GM19328 (cell line): ENCODE measurements around the gene NDUFS2.

ENCODE experiments used
- ATAC-seq: cut with Tn5 transposase; IDR thresholded peaks from one replicate; pipeline ENCODE4 v1.9.1; 2021; ENCODE audit warnings: mild to moderate bottlenecking, moderate library complexity; ENCODE audit not compliant: unreplicated experiment

Gene NDUFS2

DNA sequence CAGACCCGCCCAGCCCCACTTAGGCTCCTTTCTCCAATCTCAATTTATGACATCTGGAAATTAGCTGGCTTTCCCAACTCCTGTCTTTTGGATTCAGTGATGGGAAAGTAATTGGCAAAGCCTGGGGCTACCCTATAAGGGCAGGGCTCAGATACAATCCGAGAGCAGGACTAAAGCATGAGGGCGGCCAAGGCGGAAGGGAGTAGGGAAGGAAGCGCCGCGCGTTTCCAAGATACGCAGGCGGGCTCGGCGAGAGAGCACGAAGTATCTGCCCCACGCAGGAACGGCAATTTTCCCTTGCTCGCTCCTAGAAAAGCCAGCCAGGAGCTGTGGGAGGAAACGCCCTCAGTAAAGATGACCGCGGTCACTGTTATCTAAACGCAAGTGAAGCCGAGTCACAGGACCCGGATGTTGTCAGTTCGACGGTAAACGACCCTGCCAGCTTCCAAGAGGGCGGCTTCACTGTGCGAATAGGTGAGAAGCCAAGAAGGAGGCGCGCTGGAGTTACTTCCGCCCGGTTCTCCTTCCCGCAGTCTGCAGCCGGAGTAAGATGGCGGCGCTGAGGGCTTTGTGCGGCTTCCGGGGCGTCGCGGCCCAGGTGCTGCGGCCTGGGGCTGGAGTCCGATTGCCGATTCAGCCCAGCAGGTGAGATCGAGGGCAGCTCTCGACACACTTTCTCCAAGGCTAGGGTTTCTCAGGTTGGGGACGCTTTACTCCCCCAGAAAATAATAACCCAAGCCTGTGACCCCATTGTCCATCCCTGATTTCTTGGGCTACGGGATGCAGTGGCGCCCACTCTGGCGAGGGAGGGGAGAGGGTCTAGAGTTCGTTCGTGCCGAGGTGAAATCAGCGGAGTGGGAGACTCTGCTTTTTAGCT lies at the start of gene NDUFS2:
NDUFS2 (plus strand) TSS at position 532 of the 877 bp plus-strand sequence; CDS start at position 551, 19 bp downstream.
- ATAC-seq, result peak; percentile 94

DNA sequence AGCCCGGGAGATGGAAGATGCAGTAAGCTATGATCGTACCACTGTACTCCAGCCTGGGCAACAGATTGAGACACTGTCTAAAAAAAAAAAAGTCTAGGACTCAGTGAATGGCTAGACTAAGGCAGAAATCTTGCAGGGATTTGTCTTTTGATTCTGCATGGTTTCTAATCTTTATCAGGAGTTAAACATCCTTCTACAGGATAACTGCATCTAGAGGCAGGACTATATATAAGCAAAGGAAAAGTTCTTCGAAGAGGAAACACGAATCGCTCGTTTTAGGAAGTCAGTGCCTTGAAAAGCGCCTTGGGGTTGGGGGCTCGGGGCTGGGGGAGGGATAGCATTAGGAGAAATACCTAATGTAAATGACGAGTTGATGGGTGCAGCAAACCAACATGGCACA lies 49.0 kb upstream of the NDUFS2 start:
- ATAC-seq, result no peak

DNA sequence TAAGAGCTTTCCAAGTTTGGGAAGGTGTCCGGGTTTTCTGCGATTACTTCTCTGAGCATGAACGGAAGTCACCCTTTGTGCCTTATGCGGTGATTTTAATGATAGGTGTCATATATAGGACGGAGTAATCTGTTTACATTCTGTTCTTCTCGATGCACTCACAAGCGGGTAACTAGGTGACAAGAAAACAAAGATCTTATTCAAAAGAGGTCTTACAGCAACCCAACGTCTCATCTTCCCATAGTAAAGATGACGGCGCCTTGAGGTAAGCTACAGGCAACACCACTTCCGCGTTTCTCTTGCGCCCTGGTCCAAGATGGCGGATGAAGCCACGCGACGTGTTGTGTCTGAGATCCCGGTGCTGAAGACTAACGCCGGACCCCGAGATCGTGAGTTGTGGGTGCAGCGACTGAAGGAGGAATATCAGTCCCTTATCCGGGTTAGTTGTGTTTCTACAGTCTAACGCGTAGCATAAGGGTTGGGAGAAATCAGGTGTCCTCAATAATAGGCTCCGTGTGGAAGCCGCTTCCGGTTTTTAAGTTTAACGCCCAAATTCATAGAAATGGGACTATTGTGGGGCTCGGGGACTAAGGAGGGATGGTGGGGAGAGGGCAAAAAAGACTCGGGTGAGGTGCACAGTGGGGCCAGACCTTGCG lies 48.4 kb upstream of the NDUFS2 start, which contains the start of gene UFC1:
UFC1 (plus strand) TSS at position 297 of the 656 bp plus-strand sequence; CDS start at position 317, 20 bp downstream.
- peak; percentile 82 for ATAC-seq

DNA sequence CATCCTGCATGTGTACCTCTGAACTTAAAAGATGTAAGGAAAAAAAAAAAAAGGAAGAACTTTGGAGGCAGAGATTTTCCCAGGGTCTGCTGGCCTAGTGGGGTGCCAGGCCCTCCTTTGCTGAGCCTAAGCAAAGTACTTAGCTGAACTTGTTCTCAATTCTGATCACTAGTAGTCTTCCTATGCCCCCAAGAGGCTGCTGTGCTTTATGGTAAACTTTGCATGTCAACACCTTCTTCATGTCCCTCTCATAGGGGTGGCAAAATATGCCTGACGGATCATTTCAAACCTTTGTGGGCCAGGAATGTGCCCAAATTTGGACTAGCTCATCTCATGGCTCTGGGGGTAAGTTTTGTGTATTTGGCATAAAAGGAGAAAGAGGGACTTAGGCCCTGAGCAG lies 44.3 kb upstream of the NDUFS2 start:
- no peak for ATAC-seq

DNA sequence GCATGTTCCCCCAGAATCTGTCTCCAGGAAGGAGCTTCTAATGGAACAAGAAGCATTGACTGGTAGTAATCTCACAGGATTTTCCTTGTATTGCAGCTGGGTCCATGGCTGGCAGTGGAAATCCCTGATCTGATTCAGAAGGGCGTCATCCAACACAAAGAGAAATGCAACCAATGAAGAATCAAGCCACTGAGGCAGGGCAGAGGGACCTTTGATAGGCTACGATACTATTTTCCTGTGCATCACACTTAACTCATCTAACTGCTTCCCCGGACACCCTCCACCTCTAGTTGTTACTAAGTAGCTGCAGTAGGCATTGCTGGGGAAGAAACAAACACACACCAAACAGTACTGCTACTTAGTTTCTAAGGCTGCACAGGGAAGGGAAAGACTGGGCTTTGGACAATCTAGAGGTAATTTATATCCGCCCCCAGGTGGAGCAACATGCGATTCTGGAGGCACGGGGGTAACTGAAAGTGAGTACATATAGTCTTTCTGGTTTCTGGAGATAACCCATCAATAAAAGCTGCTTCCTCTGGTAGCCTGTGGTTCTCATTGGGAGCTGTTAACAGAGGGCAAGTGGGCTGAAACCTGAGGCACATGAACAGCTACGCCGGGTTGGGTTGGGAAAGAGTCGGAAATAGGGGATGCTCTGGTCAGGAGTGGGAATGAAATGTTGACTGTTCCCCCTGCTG lies 43.7 kb upstream of the NDUFS2 start:
- no peak for ATAC-seq

DNA sequence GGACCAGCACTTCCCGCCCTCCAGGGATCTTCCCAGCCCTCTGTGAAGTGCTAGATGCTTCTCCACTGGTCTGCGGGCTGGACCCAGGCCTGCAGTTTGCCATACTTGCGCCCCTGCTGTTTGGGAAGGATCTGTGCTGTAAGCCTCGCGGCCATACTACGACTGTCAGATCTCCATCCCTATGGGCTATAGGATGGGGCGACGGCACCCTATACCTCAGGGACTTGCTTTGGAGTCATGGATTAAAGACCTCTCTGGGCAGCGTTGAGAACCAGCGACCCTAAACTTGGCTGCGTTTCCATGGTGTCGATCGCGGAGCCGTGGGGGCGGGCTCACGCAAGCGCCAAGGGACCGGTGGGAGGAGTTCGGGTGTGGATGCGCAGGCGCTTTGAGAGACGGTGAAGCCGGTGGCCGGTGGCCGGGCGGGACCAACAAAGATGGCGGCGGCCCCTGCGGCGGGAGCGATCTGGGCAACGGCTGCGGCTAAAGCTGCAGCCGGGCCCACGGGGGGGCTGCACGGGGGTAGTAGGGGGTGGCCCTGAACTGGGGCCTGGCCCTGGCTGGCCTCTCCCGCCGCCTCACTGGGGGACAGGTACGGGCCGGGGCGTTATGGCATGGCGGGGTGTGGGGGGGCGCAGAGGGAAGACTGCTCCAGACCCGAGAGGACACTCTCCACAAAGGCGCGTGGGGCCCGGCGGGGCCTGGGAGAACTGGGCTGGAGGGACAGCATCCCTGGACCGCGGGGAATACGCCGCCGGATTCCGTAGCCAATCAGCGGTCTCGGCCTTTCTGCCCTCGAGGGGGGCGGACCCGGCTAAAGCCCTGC lies 42.9 kb upstream of the NDUFS2 start, which contains the start of gene USP21:
USP21 (plus strand) TSS at position 414 of the 826 bp plus-strand sequence. CDS start 1,141 bp downstream, outside the sequence.
- peak; percentile 79 for ATAC-seq

DNA sequence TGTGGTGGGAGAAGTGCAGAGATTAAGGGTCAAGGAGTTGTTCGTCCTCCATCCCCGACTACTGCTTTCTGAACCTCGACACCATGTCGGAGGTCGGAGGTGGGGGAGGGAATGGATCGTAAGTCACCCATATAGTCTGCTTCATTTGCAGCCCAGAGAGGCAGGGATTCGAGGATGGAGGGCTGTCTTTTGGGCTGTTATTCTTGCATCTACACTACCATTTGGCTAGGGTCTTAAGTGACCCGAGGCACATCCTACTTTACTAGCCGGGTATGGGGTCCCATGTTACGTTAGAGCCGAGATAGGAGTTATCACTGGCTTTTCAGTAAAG lies 42.3 kb upstream of the NDUFS2 start:
- ATAC-seq, result no peak

DNA sequence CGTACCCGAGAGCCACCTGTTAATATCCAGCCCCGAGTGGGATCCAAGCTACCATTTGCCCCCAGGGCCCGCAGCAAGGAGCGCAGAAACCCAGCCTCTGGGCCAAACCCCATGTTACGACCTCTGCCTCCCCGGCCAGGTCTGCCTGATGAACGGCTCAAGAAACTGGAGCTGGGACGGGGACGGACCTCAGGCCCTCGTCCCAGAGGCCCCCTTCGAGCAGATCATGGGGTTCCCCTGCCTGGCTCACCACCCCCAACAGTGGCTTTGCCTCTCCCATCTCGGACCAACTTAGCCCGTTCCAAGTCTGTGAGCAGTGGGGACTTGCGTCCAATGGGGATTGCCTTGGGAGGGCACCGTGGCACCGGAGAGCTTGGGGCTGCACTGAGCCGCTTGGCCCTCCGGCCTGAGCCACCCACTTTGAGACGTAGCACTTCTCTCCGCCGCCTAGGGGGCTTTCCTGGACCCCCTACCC lies 41.5 kb upstream of the NDUFS2 start:
- no peak for ATAC-seq

DNA sequence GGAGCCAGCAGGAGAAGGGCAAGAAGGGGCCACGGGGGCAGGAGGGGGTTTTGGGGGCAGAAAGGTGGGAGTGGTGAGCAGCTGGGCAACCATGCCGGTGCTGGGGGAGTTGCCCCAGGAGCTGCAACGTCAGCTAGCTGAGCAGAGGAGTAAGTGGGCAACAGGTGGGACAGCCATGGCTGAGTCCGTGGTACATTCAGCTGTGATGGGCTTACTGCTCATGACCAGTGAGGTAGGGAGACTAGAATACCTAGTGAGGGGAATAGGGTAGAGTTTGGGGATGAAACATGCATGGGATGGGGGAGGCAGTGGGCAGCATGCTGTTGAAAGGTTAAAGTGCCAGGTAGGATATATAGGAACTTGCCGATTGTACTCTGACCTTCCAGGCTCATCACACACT lies 40.5 kb upstream of the NDUFS2 start:
- no peak for ATAC-seq

DNA sequence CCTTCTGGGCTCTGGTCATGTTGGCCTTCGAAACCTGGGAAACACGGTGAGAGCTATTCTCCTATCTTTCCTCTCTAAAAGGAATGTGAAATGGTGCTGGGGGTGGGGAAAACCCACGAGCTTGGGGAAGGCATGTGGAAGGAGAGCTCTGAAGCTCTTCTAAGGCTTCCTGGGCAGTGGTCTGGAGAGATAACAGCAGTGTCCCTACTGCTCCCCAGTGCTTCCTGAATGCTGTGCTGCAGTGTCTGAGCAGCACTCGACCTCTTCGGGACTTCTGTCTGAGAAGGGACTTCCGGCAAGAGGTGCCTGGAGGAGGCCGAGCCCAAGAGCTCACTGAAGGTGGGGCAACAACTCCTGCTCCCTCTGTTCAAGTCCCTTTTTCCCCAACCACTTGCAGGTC lies 40.1 kb upstream of the NDUFS2 start:
- ATAC-seq, result no peak

DNA sequence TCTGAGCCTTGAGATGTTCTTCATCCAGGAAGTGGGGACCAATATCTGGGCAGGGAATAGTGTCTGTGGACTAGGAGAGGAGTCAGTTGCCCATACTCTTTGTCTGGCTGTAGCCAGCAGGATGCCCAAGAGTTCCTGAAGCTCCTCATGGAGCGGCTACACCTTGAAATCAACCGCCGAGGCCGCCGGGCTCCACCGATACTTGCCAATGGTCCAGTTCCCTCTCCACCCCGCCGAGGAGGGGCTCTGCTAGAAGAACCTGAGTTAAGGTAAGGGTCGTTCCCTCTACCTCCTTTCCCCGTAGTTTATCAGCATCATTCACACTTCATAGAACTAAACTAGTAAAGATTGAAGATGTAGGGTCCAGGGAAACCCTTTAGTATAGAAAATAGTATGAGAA lies 39.4 kb upstream of the NDUFS2 start:
- no peak for ATAC-seq

DNA sequence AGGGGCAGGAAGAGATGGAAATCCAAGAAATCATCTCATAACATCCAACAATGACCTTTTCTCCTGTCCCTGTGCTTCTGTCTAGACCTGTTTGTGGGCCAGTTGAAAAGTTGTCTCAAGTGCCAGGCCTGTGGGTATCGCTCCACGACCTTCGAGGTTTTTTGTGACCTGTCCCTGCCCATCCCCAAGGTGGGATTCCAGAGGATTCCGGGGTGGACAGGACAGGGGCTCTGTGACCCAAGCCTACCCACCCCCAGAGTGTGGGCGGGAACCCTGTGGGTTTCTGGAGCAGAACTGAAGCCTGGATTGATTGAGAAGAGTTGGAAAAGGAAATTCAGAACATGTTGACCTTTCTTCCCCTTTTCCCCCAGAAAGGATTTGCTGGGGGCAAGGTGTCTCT lies 38.4 kb upstream of the NDUFS2 start:
- no peak for ATAC-seq

DNA sequence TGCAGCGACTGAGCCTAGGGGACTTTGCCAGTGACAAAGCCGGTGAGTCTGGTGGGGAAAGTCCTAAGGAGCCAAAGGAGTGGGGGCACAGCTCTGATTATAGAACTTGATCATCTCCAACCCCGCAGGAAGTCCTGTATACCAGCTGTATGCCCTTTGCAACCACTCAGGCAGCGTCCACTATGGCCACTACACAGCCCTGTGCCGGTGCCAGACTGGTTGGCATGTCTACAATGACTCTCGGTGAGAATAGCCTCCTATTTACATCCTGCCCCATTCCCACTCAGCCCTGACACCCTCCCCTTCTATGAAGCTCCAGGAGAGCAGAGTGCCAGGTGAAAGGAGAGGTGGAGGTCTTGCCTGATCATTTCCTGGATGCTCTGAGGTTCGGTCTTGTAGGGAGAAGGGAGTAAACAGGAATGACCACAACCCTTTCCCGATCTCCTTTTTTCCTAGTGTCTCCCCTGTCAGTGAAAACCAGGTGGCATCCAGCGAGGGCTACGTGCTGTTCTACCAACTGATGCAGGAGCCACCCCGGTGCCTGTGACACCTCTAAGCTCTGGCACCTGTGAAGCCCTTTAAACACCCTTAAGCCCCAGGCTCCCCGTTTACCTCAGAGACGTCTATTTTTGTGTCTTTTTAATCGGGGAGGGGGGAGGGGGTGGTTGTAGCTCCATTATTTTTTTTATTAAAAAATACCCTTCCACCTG lies 37.1 kb upstream of the NDUFS2 start:
- ATAC-seq, result no peak

DNA sequence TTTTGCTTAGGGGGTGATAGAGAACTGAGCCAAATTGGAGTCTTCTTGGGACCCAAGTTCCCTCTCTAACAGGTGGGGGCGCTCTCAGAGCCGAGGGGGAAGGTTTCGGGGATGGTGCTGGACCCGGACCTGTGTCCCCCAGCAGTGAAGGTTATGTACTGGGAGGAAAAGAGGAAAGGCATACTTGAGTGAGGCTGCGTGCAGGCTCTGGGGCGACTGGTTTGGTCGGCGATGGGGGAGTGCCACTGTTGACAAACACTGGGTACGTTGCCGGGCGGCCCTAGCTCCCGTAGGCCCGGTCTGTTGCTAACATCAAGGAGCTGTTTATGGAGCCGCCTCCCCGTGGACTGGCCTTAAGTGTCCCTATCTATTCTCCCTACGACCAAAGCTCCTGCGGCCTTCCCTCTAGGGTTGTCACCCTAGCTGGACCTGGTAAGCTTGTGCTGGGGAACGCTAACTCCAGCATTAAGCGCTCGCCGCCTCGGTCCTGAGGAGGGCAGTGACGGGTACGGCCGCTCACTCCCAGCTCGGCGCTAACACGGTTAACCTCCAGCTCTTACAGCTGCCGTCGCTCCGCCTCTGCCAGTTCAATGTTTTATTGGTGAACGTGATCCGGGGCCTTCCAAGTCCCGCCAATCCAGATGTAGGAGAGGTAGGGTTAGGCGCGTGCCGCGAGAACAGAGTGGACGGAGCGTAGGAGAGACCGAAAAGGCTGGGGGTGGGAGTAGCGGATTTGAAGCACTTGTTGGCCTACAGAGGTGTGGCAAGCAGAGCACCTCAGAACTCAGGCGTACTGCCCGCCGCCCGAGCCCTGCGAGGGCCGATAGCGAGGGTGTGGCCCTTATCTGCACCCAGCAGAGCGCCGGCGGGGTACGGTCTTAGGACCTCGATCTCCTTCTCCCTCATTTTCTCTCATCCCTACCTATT lies 36.2 kb upstream of the NDUFS2 start, which contains the start of gene PPOX:
PPOX (plus strand) TSS at position 685 of the 927 bp plus-strand sequence. CDS start 422 bp downstream, outside the sequence.
- peak; percentile 90 for ATAC-seq

DNA sequence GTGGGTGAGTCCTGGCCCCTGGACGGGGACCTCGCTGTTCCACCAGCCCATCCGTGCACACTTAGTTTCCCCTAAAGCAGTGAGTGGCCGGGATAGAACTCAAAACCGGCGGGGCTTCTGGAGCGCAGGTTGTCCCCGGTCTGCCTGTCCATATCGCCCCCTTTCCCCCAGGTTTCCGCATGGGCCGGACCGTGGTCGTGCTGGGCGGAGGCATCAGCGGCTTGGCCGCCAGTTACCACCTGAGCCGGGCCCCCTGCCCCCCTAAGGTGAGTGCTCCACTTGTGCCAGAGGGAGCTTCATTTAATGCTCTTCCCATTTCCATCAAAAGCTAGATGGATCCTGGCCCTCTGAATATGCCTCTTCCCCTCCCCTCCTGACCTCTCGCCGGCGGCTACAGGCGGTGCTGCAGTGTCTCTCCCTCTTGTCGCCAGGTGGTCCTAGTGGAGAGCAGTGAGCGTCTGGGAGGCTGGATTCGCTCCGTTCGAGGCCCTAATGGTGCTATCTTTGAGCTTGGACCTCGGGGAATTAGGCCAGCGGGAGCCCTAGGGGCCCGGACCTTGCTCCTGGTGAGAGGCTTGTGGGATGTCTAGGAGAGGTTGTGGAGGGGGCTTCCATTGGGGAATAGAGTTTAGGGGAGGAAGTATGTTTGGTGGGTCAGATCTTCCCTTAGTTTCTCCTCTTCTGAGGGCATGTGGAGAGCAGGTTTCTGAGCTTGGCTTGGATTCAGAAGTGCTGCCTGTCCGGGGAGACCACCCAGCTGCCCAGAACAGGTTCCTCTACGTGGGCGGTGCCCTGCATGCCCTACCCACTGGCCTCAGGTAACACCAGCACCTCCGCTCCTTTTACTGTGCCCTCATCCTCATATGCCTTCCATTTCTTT lies 35.3 kb upstream of the NDUFS2 start:
- ATAC-seq, result no peak

DNA sequence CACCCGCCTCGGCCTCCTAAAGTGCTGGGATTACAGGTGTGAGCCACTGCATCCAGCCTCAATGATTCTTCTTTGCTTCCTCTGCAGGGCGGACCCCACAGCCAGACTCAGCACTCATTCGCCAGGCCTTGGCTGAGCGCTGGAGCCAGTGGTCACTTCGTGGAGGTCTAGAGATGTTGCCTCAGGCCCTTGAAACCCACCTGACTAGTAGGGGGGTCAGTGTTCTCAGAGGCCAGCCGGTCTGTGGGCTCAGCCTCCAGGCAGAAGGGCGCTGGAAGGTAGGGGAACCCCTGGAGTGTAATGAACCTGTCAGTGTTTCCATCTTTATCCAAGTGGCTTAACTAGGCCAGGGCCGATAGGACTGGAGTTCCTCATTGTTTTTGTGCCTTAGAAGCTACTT lies 33.3 kb upstream of the NDUFS2 start:
- no peak for ATAC-seq

DNA sequence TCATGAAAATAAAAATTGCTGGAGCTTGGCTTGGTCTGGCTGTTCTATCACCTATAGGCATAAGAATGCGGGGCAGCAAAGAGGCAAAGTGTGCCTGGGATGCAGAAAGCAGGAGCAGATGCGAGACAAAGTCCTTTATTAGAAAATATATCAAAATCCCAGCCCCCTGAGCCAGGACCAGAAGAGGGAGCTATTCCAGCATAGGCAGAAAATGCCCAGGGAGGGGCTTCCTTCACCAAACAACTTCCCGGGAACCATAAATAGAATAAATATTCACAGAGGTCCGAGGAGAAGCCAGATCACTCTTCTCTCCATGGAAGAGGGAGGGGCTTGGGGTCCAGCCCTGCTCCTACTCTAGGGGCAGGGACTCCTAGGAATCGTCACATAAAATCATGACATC lies 31.0 kb upstream of the NDUFS2 start:
- no peak for ATAC-seq

DNA sequence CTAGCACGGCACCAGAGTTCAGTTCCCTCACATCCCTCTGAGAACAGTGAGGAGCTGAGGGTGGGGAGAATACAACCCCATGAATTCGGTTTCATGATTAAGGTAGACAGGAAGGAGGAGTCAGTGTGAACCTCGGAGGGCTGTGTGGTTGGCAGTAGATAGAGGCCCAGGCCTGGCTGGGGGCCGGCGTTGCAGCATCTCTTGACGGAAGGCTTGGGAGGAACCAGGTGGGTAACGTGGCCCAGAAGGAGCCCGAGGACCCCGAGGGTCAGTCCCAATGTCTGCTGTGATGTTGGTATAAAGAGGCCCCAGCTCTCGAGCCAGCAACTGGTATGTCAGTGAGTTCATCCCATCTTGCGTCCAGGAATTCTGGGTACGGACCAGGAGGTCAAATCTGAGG lies 30.5 kb upstream of the NDUFS2 start:
- no peak for ATAC-seq
